Measurements from ENCODE around the gene LCORL. TPM values are rescaled to one million over a fixed set of nuclear protein-coding genes. Genes with fewer than 3 reads are reported as not detected.

The LCORL gene
- polyA plus RNA-seq, 2 of the 4 experiments (the other 2 are of a cell fraction), result 6.4 to 9.7 TPM

DNA sequence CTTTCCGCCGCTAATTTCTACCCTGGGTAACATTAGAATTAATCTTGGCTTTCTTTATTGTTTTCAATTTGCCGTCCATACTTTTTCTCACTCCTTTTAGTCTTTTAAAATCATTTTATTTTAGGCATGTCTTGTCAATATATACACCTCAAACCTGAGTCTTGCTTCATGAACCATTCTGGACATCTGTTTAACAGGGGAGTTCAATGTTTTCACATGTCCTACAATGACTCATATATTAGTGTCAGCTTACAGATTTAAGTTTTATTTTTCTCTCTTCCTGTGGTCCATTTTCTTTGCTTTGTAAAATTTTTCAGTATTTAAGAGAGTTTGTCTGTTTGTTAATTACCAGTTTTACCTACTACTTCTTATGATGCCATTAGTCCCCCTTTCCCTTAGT, 89.5 kb downstream of the LCORL start (continued):
- TF ChIP-seq, protein P1, sequence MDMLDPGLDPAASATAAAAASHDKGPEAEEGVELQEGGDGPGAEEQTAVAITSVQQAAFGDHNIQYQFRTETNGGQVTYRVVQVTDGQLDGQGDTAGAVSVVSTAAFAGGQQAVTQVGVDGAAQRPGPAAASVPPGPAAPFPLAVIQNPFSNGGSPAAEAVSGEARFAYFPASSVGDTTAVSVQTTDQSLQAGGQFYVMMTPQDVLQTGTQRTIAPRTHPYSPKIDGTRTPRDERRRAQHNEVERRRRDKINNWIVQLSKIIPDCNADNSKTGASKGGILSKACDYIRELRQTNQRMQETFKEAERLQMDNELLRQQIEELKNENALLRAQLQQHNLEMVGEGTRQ (IDR thresholded peaks at IDR 0.05), result no peak

DNA sequence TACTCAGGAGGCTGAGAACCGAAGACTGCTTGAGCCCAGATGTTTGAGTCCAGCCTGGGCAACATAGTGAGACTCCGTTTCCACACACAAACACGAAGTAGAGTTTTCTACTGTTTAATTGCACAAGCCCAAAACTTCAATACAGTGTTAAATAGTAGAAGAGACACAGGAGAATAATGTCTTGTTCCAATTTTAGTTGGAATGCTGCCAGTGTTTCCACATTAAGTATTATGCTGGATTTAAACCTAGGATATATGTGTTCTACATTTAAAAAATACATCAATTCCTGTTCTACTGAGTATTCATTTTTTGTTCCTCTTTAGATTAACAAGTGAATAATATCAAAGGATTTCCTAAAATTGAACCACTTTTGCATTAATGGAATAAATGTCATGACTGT, 91.3 kb downstream of the LCORL start:
- POLR2A ChIA-PET, result no interaction called here
- no peak overlapping the region for H3K4me3 ChIP-seq
- no peak for ATAC-seq
- H3K27ac ChIP-seq, result no peak overlapping the region
- FAIRE-seq, result no peak
- TF ChIP-seq NR3C1 (IDR thresholded peaks at IDR 0.05) (no peak), GATA3 (IDR thresholded peaks at IDR 0.05; ENCODE audit: borderline replicate concordance) (no peak), FOSL2 (IDR thresholded peaks at IDR 0.05) (no peak), FOSL2 (CRISPR knock-in tag; IDR thresholded peaks at IDR 0.05) (no peak), POLR2AphosphoS2 (conservative IDR thresholded peaks at IDR 0.05; ENCODE audit: low read length) (no peak), ZC3H11A (IDR thresholded peaks at IDR 0.05) (no peak), BHLHE40 (IDR thresholded peaks at IDR 0.05; ENCODE audit: low read depth, low read length) (no peak), HOXA7 (CRISPR knock-in tag; IDR thresholded peaks at IDR 0.05) (no peak), ZSCAN20 (CRISPR knock-in tag; IDR thresholded peaks at IDR 0.05) (no peak), EHMT2 (IDR thresholded peaks at IDR 0.05; ENCODE audit: low read depth) (no peak), RAD21 (conservative IDR thresholded peaks at IDR 0.05 in 1 of 2, IDR thresholded peaks at IDR 0.05 in 1 of 2) (no peak), CBX2 (IDR thresholded peaks at IDR 0.05; ENCODE audit: borderline replicate concordance, low read depth) (no peak), JUN (IDR thresholded peaks at IDR 0.05) (no peak), RCOR1 (IDR thresholded peaks at IDR 0.05; ENCODE audit: low read depth, low read length) (no peak), CHD4 (IDR thresholded peaks at IDR 0.05; ENCODE audit: borderline replicate concordance) (no peak), HOXB5 (CRISPR knock-in tag; IDR thresholded peaks at IDR 0.05) (no peak), RFX5 (IDR thresholded peaks at IDR 0.05) (no peak)
- TF ChIP-seq, protein P1 (IDR thresholded peaks at IDR 0.05), result no peak
- TF ChIP-seq, protein P2, sequence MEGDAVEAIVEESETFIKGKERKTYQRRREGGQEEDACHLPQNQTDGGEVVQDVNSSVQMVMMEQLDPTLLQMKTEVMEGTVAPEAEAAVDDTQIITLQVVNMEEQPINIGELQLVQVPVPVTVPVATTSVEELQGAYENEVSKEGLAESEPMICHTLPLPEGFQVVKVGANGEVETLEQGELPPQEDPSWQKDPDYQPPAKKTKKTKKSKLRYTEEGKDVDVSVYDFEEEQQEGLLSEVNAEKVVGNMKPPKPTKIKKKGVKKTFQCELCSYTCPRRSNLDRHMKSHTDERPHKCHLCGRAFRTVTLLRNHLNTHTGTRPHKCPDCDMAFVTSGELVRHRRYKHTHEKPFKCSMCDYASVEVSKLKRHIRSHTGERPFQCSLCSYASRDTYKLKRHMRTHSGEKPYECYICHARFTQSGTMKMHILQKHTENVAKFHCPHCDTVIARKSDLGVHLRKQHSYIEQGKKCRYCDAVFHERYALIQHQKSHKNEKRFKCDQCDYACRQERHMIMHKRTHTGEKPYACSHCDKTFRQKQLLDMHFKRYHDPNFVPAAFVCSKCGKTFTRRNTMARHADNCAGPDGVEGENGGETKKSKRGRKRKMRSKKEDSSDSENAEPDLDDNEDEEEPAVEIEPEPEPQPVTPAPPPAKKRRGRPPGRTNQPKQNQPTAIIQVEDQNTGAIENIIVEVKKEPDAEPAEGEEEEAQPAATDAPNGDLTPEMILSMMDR (IDR thresholded peaks at IDR 0.05), result no peak
- TF ChIP-seq, protein P3, sequence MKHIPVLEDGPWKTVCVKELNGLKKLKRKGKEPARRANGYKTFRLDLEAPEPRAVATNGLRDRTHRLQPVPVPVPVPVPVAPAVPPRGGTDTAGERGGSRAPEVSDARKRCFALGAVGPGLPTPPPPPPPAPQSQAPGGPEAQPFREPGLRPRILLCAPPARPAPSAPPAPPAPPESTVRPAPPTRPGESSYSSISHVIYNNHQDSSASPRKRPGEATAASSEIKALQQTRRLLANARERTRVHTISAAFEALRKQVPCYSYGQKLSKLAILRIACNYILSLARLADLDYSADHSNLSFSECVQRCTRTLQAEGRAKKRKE (CRISPR knock-in tag; IDR thresholded peaks at IDR 0.05; ENCODE audit: low read depth), result no peak
- TF ChIP-seq, protein P4, sequence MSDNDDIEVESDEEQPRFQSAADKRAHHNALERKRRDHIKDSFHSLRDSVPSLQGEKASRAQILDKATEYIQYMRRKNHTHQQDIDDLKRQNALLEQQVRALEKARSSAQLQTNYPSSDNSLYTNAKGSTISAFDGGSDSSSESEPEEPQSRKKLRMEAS (IDR thresholded peaks at IDR 0.05), result no peak
- H3K9me3 ChIP-seq, result no peaks in the 10 kb centered on the region
- DNase-seq (ENCODE audit: low read depth in 1 of 2, low spot score in 1 of 2), result no peak
- 80% methylated on average over 3 of the region's 3 CpGs for WGBS (ENCODE audit: missing lambda C conversion rate)
- H3K4me1 ChIP-seq, result no peaks in the 10 kb centered on the region
- CTCF ChIA-PET, result interaction anchor here (1.1 kb wide), 1 partner anchor 113 kb away, joined by 3 read pairs; no protein-coding TSS in a partner anchor
- no peak overlapping the region for H3K4me2 ChIP-seq

DNA sequence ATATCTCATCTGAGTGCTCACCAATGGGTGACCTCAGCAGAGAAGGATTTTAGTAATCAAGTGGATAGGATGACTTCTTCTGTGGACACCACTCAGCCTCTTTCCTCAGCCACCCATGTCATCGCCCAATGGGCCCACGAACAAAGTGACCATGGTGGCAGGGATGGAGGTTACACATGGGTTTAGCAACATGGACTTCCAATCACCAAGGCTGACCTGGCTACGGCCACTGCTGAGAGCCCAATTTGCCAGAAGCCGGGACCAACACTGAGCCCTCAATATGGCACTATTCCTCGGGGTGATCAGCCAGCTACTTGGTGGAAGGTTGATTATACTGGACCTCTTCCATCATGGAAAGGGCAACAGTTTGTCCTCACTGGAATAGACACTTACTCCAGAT, 97.4 kb downstream of the LCORL start:
- Histone ChIP-seq H3K9me3 (no peaks in the 10 kb centered on the region), H3K4me2 (no peak overlapping the region), H3K4me3 (no peak overlapping the region), H3K4me1 (no peaks in the 10 kb centered on the region), H3K27ac (no peak overlapping the region)
- ChIA-PET POLR2A (no interaction called here), CTCF (no interaction called here)
- ATAC-seq (no peak), DNase-seq (ENCODE audit: low read depth in 1 of 2, low spot score in 1 of 2) (no peak), FAIRE-seq (no peak)
- 93% methylated on average over 5 of the region's 5 CpGs for WGBS (ENCODE audit: missing lambda C conversion rate)
- TF ChIP-seq CHD2 (IDR thresholded peaks at IDR 0.05; ENCODE audit: low read length, partially characterized antibody) (no peak), HOXA7 (CRISPR knock-in tag; IDR thresholded peaks at IDR 0.05) (no peak), CHD4 (IDR thresholded peaks at IDR 0.05; ENCODE audit: borderline replicate concordance) (no peak), NFE2L2 (conservative IDR thresholded peaks at IDR 0.05; ENCODE audit: low read length) (no peak), SREBF2 (IDR thresholded peaks at IDR 0.05) (no peak), FOSL2 (IDR thresholded peaks at IDR 0.05) (no peak), FOSL2 (CRISPR knock-in tag; IDR thresholded peaks at IDR 0.05) (no peak), EP300 (IDR thresholded peaks at IDR 0.05) (no peak), JUN (IDR thresholded peaks at IDR 0.05) (no peak), SMC3 (IDR thresholded peaks at IDR 0.05) (no peak), NR3C1 (IDR thresholded peaks at IDR 0.05) (no peak), JUNB (IDR thresholded peaks at IDR 0.05) (no peak), MYC (IDR thresholded peaks at IDR 0.05; ENCODE audit: borderline replicate concordance, low read length) (no peak), CEBPB (IDR thresholded peaks at IDR 0.05) (no peak)
- TF ChIP-seq, protein P5, sequence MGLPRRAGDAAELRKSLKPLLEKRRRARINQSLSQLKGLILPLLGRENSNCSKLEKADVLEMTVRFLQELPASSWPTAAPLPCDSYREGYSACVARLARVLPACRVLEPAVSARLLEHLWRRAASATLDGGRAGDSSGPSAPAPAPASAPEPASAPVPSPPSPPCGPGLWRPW (IDR thresholded peaks at IDR 0.05), result no peak
- TF ChIP-seq, protein P4 (IDR thresholded peaks at IDR 0.05), result no peak
- TF ChIP-seq, protein P1 (IDR thresholded peaks at IDR 0.05), result no peak
- TF ChIP-seq, protein P6, sequence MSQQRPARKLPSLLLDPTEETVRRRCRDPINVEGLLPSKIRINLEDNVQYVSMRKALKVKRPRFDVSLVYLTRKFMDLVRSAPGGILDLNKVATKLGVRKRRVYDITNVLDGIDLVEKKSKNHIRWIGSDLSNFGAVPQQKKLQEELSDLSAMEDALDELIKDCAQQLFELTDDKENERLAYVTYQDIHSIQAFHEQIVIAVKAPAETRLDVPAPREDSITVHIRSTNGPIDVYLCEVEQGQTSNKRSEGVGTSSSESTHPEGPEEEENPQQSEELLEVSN (IDR thresholded peaks at IDR 0.05; ENCODE audit: borderline replicate concordance, low read depth), result no peak

Measured in A549 (cell line).